PFSK-1 (cell line): Measurements from ENCODE around the gene CORO2B.

Experiments used
- FOXP2 ChIP-seq: optimal IDR thresholded peaks from 2 replicates; pipeline ENCODE3; 2011; ENCODE audit warnings: borderline replicate concordance, control low read depth, inconsistent platforms; ENCODE audit not compliant: insufficient read depth; ENCODE audit errors: extremely low read length, extremely low read depth
- POLR2AphosphoS5 ChIP-seq: IDR thresholded peaks from 2 replicates; pipeline ENCODE4 v1.6.1; 2012; ENCODE audit warnings: low read depth, mild to moderate bottlenecking, control low read depth, low read length, moderate library complexity
- REST ChIP-seq, 2 experiments: IDR thresholded peaks; 2 replicates each; pipeline versions ENCODE4 v1.6.1 to v1.8.0; 2011 to 2012; ENCODE audit warnings: low read depth in 2 of 2, low read length in 2 of 2, control low read depth in 1 of 2, inconsistent platforms in 1 of 2, mild to moderate bottlenecking in 1 of 2, moderate library complexity in 1 of 2; ENCODE audit not compliant: insufficient read depth in 1 of 2
- SIN3A ChIP-seq: IDR thresholded peaks from 2 replicates; pipeline ENCODE4 v1.6.1; 2012; ENCODE audit warnings: mild to moderate bottlenecking, low read length, moderate library complexity, borderline replicate concordance; ENCODE audit not compliant: insufficient read depth
- TAF1 ChIP-seq: IDR thresholded peaks from 2 replicates; pipeline ENCODE4 v1.6.1; 2012; ENCODE audit warnings: low read length, control low read depth, borderline replicate concordance; ENCODE audit not compliant: insufficient read depth

GRCh38 chr15:68639926-68640600 is 61.3 kb downstream of the CORO2B start:
- TF ChIP-seq POLR2AphosphoS5, result no peak
- TF ChIP-seq TAF1, result no peak
- no peak for TF ChIP-seq SIN3A
- TF ChIP-seq REST (IDR thresholded peaks at IDR 0.05; ENCODE audit: insufficient read depth in 1 of 2, low read depth in 2 of 2, low read length in 2 of 2), result no peak
- no peak for TF ChIP-seq FOXP2
